Esophagus muscularis mucosa (tissue), 4 donors: Measurements from ENCODE around the gene DDX47. TPM values are rescaled to one million over a fixed set of nuclear protein-coding genes. Genes with fewer than 3 reads are reported as not detected.
A peak's percentile ranks its signal among the peaks of the same experiment; 100 is the strongest.

ENCODE experiments used
- DNase-seq: peaks from one replicate; pipeline ENCODE4 v3.0.0-alpha.2; 2017; ENCODE audit errors: extremely low spot score
- H3K27ac ChIP-seq, 4 donors: fragments of 200-600 bp; sonication (generic); replicated peaks in 1 of 4; 1 replicate in 3 of 4; 2 replicates in 1 of 4; pipeline ENCODE4 v1.5.1; 2016 to 2019; ENCODE audit warnings: mild to moderate bottlenecking in 1 of 4
- H3K27me3 ChIP-seq, 4 donors: fragments of 200-600 bp; sonication (generic); one replicate each; pipeline versions ENCODE4 v1.5.1 to v1.6.0; 2016 to 2019
- H3K36me3 ChIP-seq, 4 donors: fragments of 200-600 bp; sonication (generic); one replicate each; pipeline ENCODE4 v1.5.1; 2016 to 2019
- H3K4me1 ChIP-seq, 4 donors: fragments of 200-600 bp; sonication (generic); one replicate each; pipeline ENCODE4 v1.5.1; 2016 to 2019
- H3K4me3 ChIP-seq, 4 donors: fragments of 200-600 bp; sonication (generic); 1 replicate in 2 of 4; 2 replicates in 2 of 4; pipeline ENCODE4 v1.5.1; 2016 to 2019; ENCODE audit warnings: mild to moderate bottlenecking in 4 of 4, moderate library complexity in 1 of 4
- H3K9me3 ChIP-seq, 4 donors: fragments of 200-600 bp; sonication (generic); 1 replicate in 3 of 4; 2 replicates in 1 of 4; pipeline ENCODE4 v1.5.1; 2016 to 2019
- CTCF ChIP-seq, 3 experiments: fragments of 200-600 bp in 2 of 3; fragments of 450-650 bp in 1 of 3; sonication (generic) in 2 of 3; IDR thresholded peaks; one replicate each; pipeline ENCODE4 v1.5.1; 2017 to 2019; ENCODE audit warnings: antibody characterized with exemption in 3 of 3, mild to moderate bottlenecking in 2 of 3, moderate library complexity in 1 of 3
- EP300 ChIP-seq: sonication (generic); formaldehyde crosslinking; IDR thresholded peaks from one replicate; pipeline ENCODE4 v1.6.1; 2017; ENCODE audit warnings: antibody characterized with exemption
- POLR2A ChIP-seq: fragments of 450-650 bp; IDR thresholded peaks from one replicate; pipeline ENCODE4 v1.6.1; 2017; ENCODE audit warnings: antibody characterized with exemption, moderate library complexity, mild to moderate bottlenecking, low read depth
- POLR2AphosphoS5 ChIP-seq, 2 donors: sonication (generic); formaldehyde crosslinking; IDR thresholded peaks; one replicate each; pipeline ENCODE4 v1.6.1; 2017; ENCODE audit warnings: antibody characterized with exemption in 2 of 2
- WGBS: methylation state at CpG from one replicate; pipeline ENCODE4 v1.1.5; 2018; 5-methylcytosine and 5-hydroxymethylcytosine counted together
- intact Hi-C: fragments of 100-400 bp; cut with DNase I; formaldehyde crosslinking; loops from one replicate; pipeline ENCODE4 v1.15.1; 2023
- total RNA-seq, 4 donors: library from RNA; depleted of rRNA; stranded (reverse); fragments of >200 nt; gene quantifications; one replicate each; pipeline versions ENCODE4 v1.1.0 to v1.2.1, GENCODE V29; 2016

Gene DDX47
- total RNA-seq, 4 donors from 2014 or later, result 37.1 to 67.1 (median 53.9) TPM

- WGBS, result 94% methylated on average over 2 of the region's 2 CpGs
These were observed 18.5 kb upstream of the DDX47 start for GRCh38 chr12:12794686-12795085.

GRCh38 chr12:12796171-12796570 lies 17.0 kb upstream of the DDX47 start:
- Histone ChIP-seq H3K4me3 (no peak overlapping the region), H3K27ac (peak overlapping the region in 1 of 4 donors; percentile 23), H3K36me3 (peaks cover 0 to 2% (median 0%) of the 10 kb centered on the region in 4 donors), H3K9me3 (no peaks in the 10 kb centered on the region), H3K4me1 (peaks cover 12 to 26% (median 21%) of the 10 kb centered on the region in 4 donors), H3K27me3 (no peaks in the 10 kb centered on the region)
- 74% methylated on average over 3 of the region's 3 CpGs for WGBS
- TF ChIP-seq EP300, result no peak
- no peak for TF ChIP-seq CTCF (IDR thresholded peaks at IDR 0.05)
- TF ChIP-seq POLR2AphosphoS5 (IDR thresholded peaks at IDR 0.05), result no peak
- no peak for TF ChIP-seq POLR2A
- intact Hi-C loops, result loop anchor here (10.0 kb wide), 1 partner anchor 189 kb away; no protein-coding TSS in a partner anchor
- DNase-seq, result no peak

More at GRCh38 chr12:12794686-12795085, 18.5 kb upstream of the DDX47 start:
- Histone ChIP-seq H3K4me1 (peaks cover 12 to 27% (median 21%) of the 10 kb centered on the region in 4 donors), H3K4me3 (no peak overlapping the region), H3K36me3 (peaks cover 0 to 5% (median 0%) of the 10 kb centered on the region in 4 donors), H3K9me3 (no peaks in the 10 kb centered on the region), H3K27ac (no peak overlapping the region), H3K27me3 (no peaks in the 10 kb centered on the region)
- DNase-seq, result no peak
- TF ChIP-seq CTCF (IDR thresholded peaks at IDR 0.05) (no peak), POLR2A (no peak), EP300 (no peak), POLR2AphosphoS5 (IDR thresholded peaks at IDR 0.05) (no peak)
- intact Hi-C loops, result loop anchor here (10.0 kb wide), 1 partner anchor 190 kb away; no protein-coding TSS in a partner anchor

- H3K27ac ChIP-seq, result no peak overlapping the region
- no peak for DNase-seq
- no peaks in the 10 kb centered on the region for H3K9me3 ChIP-seq
- WGBS, result 91% methylated on average over 9 of the region's 9 CpGs
- TF ChIP-seq POLR2A (no peak), EP300 (no peak), CTCF (IDR thresholded peaks at IDR 0.05) (no peak)
- intact Hi-C loops, result loop anchor here (10.0 kb wide), 1 partner anchor 188 kb away; no protein-coding TSS in a partner anchor
- H3K4me3 ChIP-seq, result no peak overlapping the region
- no peaks in the 10 kb centered on the region for H3K36me3 ChIP-seq
- peaks cover 5 to 16% (median 12%) of the 10 kb centered on the region in 4 donors for H3K4me1 ChIP-seq
- no peaks in the 10 kb centered on the region for H3K27me3 ChIP-seq
These were observed 16.0 kb upstream of the DDX47 start for GRCh38 chr12:12796928-12797793.

- DNase-seq, result no peak
- peaks cover under 1 to 11% (median 6%) of the 10 kb centered on the region in 4 donors for H3K4me1 ChIP-seq
- no peak overlapping the region for H3K27ac ChIP-seq
- TF ChIP-seq EP300 (no peak), POLR2A (no peak), POLR2AphosphoS5 (IDR thresholded peaks at IDR 0.05) (no peak), CTCF (IDR thresholded peaks at IDR 0.05) (no peak)
- no peaks in the 10 kb centered on the region for H3K9me3 ChIP-seq
- no peaks in the 10 kb centered on the region for H3K27me3 ChIP-seq
- intact Hi-C loops, result loop anchor here (10.0 kb wide), 1 partner anchor 187 kb away; no protein-coding TSS in a partner anchor
- H3K4me3 ChIP-seq, result no peak overlapping the region
- WGBS, result 91% methylated on average over 3 of the region's 3 CpGs
- H3K36me3 ChIP-seq, result no peaks in the 10 kb centered on the region
These were observed 15.4 kb upstream of the DDX47 start for GRCh38 chr12:12797794-12798152.
